HG03575 (cell line): ENCODE measurements around the gene ZNF343.
"Not testable (repeated sequence)": the region's sequence is repeated elsewhere in the genome, so short reads cannot be mapped to it uniquely, and the experiment has no call there.

ENCODE experiments used
- ATAC-seq: cut with Tn5 transposase; IDR thresholded peaks from one replicate; pipeline ENCODE4 v1.9.1; 2021; ENCODE audit not compliant: unreplicated experiment, insufficient number of reproducible peaks, low FRiP score; ENCODE audit errors: extremely low read depth

The ZNF343 gene

DNA sequence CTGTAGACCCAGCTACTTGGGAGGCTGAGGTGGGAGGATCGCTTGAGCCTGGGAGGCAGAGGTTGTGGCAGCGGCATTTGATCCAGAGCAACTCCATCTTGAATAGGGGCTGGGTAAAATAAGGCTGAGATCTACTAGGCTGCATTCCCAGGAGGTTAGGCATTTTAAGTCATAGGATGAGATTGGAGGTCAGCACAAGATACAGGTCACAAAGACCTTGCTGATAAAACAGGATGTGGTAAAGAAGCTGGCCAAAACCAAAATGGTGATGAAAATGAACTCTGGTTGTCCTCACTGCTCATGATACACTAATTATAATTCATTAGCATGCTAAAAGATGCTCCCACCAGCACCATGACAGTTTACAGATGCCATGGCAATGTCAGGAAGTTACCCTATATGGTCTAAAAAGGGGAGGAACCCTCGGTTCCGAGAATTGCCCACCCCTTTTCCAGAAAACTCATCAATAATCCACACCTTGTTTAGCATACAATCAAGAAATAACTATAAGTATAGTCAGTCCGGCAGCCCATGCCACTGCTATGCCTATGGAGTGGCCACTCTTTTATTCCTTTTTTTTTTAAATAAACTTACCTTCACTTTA lies 14.2 kb upstream of the ZNF343 start:
- ATAC-seq: not testable (repeated sequence)

DNA sequence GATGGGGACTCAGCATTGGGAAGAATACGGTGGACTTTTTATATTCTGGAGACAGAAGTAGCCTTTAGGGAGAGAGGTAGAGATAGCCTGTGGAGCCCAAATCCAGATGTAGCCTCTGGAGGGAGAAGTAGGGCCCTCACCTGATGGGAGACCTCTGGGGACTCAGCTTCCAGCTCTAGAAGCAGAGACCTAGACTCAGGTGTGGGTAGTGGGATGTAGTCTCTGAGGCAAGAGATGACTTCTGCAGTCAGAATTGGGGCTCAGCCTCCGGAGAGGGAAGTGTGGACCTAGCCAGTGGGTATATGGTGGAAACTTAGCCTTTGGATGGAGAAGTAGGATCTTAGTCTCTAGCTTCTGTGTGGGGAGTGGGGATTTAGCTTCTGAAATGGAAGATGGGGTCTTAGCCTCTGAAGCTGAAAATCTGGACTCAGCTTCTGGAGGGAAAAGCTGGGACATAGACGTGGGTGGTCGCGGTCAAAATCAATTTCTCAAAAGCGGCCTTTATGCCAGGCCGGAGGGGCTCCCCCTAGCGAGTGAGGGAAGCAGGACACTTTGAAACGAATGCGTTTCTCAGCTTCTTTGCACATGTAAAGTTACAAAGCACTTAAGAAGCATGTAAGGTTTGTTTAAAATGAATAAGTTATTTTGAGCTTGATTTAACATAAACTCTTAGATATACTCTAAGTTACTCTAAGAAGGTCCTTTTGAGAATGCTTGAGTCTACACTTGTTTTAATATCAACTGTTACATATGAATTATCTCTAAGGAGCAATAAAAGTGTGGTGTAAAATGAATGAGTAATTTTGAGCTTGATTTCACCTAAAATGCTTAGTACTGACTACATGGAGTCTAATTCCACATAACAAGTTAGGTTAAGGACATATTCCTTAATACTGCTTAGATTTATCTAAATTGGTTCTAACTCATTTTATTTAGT lies 12.9 kb upstream of the ZNF343 start:
- no peak for ATAC-seq

DNA sequence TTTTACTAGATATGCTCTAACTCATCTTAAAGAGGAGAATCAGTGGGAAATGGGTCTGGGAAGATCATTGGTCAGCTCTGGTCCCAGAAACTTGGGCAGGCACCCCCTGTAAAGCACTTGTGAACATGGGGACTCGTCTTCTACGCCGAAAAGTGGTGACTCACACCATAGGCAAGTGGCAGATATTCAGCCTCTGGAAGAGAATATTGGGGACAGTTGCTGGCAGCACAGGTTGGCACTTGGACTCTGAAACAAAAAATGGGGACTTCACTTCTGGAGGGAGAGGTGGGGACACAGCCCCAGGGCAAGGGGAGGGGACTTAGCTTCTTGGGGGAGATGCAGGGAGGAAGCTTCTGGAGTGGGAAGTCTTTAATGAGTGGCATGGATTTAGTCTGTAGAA lies 11.9 kb upstream of the ZNF343 start:
- ATAC-seq: no peak

DNA sequence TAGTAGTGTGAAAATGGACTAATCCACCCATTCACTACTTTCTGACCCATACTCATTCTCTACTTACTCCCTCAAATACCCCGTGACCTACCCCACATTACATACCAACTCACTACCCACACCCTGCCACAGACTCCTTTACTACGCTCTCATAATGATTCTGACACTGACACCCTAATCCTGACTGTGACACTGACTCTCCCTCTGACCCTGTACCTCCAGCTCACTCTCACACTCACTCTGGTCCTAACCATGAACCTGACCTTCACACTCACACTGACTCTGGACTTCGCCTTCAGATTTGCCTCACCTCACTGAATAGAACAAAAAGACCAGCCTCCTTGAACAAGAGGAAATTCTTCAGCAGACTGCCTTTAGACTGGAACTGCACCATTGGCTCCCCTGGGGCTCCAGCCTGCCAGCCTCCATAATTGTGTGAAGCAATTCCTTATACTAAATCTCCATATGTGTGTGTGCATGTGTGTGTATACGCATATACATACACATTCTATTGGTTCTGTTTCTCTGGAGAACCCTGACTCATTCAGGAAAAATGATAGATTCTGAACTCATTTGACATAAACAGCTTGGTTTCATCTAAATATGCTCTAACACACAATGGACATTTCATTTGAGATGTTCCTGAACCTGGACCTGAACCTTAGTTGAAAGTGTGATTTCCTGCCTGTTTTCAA lies 10.5 kb upstream of the ZNF343 start:
- ATAC-seq: no peak

DNA sequence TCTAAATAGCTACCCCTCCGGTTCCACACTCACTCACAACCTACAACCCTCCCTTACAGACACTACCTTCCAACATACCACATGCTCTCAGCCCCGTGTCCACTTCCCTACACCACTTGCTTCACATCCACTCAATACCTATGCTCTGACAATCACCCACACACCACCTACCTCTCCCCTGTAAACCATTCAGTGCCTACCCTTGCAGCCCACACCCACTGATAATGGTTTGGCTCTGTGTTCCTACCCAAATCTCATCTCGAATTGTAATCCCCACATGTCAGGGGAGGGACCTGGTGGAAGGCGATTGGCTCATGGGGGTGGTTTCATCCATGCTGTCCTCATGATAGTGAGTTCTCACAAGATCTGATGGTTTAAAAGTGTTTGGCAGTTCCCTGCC lies 9.8 kb upstream of the ZNF343 start:
- ATAC-seq: no peak

DNA sequence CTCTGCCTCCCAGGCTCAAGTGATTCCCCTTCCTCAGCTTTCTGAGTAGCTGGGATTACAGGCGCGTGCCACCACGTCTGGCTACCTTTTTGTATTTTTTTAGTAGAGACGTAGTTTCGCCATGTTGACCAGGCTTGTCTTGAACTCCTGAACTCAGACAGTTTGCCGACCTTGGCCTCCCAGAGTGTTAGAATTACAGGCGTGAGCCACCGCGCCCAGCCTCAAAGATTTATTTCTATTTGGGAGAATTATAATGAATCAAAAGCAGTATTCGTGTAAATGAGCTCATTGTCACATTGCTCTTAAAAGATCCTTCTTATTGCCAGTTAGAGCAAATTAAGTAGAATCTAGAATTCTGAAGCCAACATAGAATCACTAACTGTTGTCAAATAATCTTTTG lies 9.4 kb upstream of the ZNF343 start:
- ATAC-seq: no peak

DNA sequence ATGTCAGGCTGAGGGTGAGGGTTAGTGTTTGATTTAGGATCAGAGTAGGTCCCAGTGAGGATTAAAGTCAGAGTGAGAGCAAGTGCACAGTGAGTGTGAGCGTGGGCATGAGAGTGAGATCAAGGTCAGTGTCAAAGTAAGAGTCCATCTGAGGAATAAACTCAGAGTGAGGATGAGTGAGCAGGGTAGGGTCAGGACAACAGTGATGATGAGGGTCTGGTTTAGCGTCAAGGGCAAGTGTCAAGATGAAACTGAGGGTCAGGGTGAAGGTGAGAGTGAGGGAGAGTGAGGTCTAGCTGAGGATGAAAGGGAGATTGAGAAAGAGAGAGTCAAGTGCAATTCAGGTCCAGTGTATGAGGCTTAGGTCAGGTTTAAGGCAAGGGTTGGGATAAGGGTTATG lies 7.7 kb upstream of the ZNF343 start:
- no peak for ATAC-seq

DNA sequence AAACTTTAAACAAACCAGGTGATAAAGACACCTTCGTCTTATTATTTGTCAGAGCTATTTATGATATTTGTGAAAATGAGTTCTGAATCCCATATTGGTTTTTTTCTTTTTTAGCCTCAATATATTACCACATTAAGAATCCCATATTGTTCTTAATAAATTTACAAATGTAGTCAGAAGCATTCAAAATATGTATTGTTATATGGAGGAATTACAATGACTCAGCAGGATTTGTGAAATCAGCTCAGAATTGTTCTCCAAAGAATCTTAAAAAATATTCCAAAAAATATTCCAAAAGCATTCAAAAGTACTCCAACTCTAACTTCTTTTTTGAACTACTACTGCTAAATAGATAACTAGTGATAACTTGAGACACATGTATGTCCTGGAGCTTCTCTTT lies 6.5 kb upstream of the ZNF343 start:
- no peak for ATAC-seq

DNA sequence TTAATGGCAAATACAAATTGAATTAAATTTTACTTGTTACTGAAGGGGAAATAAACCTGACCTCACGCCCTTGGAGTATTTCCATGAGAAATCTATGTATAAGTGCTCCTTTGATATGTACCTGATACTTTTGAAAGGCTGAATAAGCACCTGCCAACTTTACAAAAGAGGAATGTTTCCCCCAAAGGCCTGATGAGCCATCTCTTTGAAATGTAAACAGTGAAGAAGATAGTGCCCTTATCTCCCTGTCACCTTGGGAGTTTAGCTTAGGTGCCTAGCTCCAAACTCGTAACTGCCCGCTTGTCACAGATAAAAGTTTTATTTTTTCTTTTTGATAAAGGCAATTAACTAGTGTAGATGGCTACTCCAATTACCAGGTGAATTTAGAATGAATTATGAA lies 1.1 kb upstream of the ZNF343 start:
- no peak for ATAC-seq

DNA sequence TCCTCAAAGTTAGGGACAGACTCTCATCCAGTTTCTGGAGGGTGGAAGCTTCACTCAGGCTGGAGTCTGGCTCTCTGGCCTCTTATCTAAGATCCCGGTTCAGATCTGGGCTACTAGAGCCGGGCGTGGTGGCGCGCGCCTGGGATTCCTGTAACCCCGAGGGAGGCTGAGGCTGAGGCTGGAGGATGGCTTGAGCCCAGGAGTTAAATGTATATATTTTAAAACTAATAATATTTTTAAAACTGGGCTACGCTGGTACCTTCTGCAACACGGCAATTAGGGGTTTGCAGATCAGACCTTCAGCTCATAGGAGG lies 710 bp upstream of the ZNF343 start:
- ATAC-seq: no peak

DNA sequence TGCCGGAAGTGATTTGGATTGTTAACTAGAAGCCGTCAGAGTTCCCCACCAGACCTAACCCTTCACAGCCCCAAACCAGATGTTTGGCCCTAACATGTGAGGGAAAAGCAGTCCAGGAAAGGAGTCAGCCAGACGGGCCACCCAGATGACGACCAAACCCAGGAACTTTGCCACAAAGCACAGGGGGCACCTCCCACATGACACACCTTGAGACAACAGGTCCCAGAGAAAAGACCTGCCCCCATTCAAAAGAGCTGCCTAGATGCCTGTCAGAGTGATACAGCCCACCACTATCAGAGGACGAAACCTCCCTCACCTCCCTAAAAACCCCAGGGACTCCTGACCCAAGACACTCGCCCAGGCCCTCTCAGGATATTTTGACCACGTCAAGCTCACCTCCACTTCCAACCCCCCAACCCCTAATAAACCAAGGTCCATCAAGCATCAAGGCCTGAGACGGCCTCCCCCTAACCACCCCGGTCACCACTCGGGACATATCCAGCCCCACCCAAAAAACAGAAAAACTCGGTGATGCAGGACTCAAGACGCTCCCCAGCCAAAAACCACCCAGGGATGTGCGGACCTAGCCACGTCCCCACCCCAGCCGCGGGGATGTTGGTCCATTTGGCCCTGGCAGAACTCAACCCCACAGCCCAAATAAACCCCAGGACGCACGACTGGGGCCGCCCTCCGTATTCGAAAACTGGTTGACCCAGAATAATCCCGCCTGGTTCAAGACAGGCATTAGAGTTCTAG lies 662 bp downstream of the ZNF343 start:
- ATAC-seq: no peak

DNA sequence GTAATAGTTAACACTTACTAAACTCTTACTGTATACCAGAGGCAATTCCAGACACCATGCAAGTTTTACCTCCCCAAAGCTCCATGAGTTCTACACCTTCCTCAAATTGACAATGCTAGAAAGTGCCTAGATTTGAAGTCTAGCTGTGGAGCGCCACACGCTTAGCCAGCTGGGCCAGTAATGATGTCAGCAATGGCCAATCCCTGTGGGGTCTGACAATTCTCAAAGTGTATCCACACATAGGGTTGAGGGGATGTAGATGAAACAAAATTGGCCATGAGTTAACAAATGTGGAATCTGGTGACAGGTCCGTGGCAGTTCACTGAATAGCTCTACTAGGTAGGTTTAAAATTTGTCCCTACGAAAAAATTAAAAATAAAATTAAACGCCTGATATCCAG lies 1.3 kb downstream of the ZNF343 start:
- ATAC-seq: no peak

DNA sequence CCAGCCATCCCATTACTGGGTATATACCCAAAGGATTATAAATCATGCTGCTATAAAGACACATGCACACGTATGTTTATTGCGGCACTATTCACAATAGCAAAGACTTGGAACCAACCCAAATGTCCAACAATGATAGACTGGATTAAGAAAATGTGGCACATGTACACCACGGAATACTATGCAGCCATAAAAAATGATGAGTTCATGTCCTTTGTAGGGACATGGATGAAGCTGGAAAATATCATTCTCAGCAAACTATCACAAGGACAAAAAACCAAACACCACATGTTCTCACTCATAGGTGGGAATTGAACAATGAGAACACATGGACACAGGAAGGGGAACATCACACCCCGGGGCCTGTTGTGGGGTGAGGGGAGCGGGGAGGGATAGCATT lies 2.3 kb downstream of the ZNF343 start:
- ATAC-seq: not testable (repeated sequence)

DNA sequence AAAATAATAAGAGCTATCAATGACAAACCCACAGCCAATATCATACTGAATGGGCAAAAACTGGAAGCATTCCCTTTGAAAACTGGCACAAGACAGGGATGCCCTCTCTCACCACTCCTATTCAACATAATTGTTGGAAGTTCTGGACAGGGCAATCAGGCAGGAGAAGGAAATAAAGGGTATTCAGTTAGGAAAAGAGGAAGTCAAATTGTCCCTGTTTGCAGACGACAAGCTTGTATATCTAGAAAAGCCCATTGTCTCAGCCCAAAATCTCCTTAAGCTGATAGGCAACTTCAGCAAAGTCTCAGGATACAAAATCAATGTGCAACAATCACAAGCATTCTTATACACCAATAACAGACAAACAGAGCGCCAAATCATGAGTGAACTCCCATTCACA lies 3.9 kb downstream of the ZNF343 start:
- not testable (repeated sequence) for ATAC-seq

DNA sequence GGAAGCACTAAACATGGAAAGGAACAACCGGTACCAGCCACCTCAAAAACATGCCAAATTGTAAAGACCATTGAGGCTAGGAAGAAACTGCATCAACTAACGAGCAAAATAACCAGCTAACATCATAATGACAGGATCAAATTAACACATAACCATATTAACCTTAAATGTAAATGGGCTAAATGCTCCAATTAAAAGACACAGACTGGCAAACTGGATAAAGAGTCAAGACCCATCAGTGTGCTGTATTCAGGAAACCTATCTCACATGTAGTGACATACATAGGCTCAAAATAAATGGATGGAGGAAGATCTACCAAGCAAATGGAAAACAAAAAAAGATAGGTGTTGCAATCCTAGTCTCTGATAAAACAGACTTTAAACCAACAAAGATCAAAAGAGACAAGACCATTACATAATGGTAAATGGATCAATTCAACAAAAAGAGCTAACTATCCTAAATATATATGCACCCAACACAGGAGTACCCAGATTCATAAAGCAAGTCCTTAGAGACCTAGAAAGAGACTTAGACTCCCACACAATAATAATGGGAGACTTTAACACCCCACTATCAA lies 5.8 kb downstream of the ZNF343 start:
- ATAC-seq: not testable (repeated sequence)

DNA sequence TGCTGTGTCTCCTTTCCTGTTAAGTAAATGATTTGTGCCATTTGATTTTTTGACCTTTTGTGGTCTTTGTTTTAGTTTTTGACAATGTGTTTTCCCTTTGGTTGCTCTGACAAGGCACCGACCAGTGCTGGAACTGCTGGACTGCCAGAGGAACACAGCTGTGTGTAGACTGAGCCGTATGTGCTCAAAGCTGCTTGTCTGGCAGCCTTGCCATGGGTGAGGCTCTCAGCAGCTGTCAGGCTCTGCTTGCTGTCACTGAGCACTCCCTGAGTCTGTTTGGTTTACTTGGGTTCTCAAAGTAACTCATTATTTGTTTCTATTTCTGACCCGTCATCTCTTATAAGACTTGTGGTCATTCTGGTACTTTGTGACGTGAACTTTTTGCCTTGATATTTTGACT lies 23.1 kb downstream of the ZNF343 start:
- no peak for ATAC-seq

DNA sequence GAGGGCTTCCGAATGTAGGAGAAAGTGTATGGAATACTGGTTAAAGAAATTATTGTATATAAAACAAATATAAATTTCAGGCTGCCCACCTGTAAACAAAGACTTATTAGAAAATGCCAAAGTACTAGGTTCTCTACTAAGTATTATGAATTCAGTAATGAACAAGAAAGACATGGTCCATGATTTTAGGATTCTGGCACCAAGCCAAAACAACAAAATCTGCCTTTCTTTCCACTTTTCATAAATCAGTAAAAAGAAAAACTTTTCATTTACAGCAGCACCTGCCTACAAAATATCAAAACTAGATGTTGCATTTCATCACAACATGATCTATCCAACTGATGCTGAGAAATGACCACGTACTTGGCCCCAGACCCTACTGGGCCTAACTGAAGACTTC lies 23.6 kb downstream of the ZNF343 start:
- ATAC-seq: no peak

DNA sequence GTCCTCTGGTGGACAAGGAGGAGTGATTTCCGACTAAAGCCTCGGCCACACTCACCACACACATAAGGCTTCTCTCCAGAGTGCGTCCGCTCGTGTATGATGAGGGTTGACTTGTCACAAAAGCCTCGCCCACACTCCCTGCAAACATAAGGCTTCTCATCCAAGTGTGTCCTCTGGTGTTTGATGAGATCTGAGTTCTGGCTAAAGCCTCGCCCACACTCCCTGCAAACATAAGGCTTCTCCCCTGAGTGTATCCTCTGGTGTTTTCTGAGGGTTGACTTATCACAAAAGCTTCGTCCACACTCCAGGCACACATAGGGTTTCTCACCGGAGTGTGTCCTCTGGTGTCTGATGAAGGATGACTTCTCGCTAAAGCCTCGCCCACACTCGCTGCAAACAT lies 25.2 kb downstream of the ZNF343 start:
- ATAC-seq: no peak

DNA sequence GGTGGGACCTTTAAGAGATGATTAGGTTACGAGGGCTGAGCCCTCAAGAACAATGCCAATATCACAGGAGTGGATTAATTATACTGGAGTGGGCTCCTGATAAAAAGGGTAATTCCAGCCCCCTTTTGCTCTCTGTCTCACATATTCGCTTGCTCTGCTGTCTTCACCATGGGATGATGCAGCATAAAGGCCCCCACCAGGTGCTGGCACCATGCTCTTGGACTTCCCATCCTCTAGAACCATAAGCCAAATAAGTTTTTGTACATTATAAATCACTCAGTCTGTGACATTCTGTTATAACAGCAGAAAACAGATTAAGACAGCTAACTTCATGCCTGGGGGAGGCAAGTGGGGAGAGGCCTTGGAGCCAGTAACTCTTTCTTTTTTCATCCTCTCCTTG lies 28.3 kb downstream of the ZNF343 start:
- ATAC-seq: no peak
